ENCODE data around the gene MED23. TPM values are rescaled to one million over a fixed set of nuclear protein-coding genes. Genes with fewer than 3 reads are reported as not detected.
"Not testable (repeated sequence)": the region's sequence is repeated elsewhere in the genome, so short reads cannot be mapped to it uniquely, and the experiment has no call there.

Gene MED23
- total RNA-seq, 4 donors from 2014 or later = 19.4 to 54.9 (median 35.2) TPM

DNA sequence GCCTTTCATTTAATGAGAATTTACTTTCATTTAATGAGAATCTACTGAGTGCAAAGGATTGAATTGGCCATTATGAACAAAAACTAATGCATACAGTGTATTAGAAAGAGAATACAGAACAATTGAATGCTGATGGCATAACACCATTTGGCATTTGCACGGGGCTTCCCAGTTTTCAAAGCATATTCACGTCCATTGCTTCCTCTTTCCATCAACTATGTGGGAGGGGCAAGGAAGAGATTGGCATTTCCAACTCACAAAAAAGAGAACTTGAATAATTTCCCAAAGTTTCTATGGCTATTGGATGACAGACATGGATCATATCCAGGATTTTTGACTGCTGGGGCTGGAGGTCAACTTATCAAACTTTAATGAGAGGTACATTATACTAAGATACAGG is 78.2 kb downstream of the MED23 start:
- Histone ChIP-seq H3K36me3 (no peaks in the 10 kb centered on the region), H3K27ac (no peak overlapping the region), H3K9me3 (no peaks in the 10 kb centered on the region), H3K4me3 (no peak overlapping the region), H3K4me1 (no peaks in the 10 kb centered on the region), H3K27me3 (no peaks in the 10 kb centered on the region)
- TF ChIP-seq POLR2AphosphoS5 (IDR thresholded peaks at IDR 0.05) = no peak
- WGBS = 45% methylated on average over 2 of the region's 2 CpGs
- DNase-seq (ENCODE audit: low spot score in 2 of 2) = no peak

DNA sequence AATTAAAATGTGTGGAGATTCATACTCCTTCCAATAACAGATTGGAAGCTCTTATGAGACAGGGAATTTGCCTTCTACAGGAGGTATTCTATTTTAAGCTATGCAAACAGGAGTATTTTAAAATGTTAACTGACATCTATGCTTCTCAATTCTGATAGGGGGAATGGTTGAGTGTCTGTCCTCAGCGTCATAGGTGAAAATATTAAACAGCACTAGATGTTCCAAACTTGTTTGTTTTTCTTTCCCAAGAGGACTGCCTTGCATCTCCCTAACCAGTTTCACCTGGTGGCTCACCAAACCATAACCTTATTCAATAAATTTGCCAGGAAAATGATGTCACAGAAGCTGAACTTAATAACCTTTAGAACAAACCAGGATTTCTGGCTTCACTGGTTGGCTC is 79.6 kb downstream of the MED23 start:
- H3K4me3 ChIP-seq = no peak overlapping the region
- 88% methylated on average over 1 of the region's 1 CpG for WGBS
- H3K9me3 ChIP-seq = no peaks in the 10 kb centered on the region
- no peaks in the 10 kb centered on the region for H3K4me1 ChIP-seq
- DNase-seq (ENCODE audit: low spot score in 2 of 2) = no peak
- no peaks in the 10 kb centered on the region for H3K27me3 ChIP-seq
- TF ChIP-seq POLR2A (IDR thresholded peaks at IDR 0.05) = no peak
- no peak overlapping the region for H3K27ac ChIP-seq
- H3K36me3 ChIP-seq = no peaks in the 10 kb centered on the region

DNA sequence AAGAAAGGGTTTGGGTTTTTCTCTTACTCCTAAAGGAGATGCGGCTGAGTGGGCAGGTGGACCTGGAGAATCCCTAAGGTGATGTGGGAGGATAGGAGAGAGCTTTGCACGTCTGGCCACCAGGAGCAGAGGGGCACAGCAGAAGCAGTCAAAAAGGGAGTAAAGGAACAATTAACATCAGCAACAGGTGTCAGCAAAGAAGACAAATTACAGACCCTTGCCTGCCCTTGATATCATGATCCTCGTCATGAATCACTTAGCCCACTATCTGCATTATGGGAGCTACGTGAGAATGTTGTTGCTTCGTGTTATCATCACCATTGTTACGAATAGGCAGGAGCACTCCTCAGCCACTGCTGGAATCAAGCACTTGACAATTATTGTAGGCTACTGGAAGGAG is 80.6 kb downstream of the MED23 start:
- Histone ChIP-seq H3K36me3 (no peaks in the 10 kb centered on the region), H3K4me3 (no peak overlapping the region), H3K27ac (no peak overlapping the region), H3K27me3 (no peaks in the 10 kb centered on the region), H3K4me1 (no peaks in the 10 kb centered on the region), H3K9me3 (no peaks in the 10 kb centered on the region)
- DNase-seq (ENCODE audit: low spot score in 2 of 2) = no peak
- TF ChIP-seq CTCF (IDR thresholded peaks at IDR 0.05) = no peak
- TF ChIP-seq POLR2AphosphoS5 (IDR thresholded peaks at IDR 0.05) = no peak
- no peak for TF ChIP-seq POLR2A (IDR thresholded peaks at IDR 0.05)
- no peak for TF ChIP-seq EP300 (IDR thresholded peaks at IDR 0.05)
- WGBS = 78% methylated on average over 6 of the region's 6 CpGs

DNA sequence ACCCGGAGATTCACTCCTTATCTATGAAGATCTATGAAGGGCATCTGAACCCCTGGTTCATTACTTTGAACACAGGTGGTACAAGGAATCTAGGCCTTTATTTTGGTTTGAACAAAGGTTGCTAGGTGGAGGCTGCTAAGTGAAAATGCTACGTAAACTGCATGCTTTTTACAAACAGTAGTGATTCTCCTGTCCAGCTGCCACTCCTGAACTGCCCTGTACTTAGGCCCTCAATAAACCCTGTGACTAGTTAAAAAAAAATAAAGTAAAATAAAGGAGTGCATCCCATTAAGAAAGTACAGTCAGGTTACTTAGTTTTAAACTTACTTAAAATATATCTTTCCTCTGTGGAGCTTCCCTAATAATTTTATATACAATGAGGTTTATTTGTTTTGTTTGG is 82.7 kb downstream of the MED23 start:
- DNase-seq (ENCODE audit: low spot score in 2 of 2) = no peak
- Histone ChIP-seq H3K4me1 (no peaks in the 10 kb centered on the region), H3K4me3 (no peak overlapping the region), H3K27me3 (no peaks in the 10 kb centered on the region), H3K27ac (no peak overlapping the region), H3K9me3 (no peaks in the 10 kb centered on the region), H3K36me3 (no peaks in the 10 kb centered on the region)
- no peak for TF ChIP-seq POLR2A (IDR thresholded peaks at IDR 0.05)
- no peak for TF ChIP-seq EP300 (IDR thresholded peaks at IDR 0.05)
- TF ChIP-seq POLR2AphosphoS5 (IDR thresholded peaks at IDR 0.05) = no peak
- TF ChIP-seq CTCF (IDR thresholded peaks at IDR 0.05) = no peak
- WGBS = 57% methylated on average over 2 of the region's 2 CpGs

- H3K27ac ChIP-seq; H3K27me3 ChIP-seq; H3K36me3 ChIP-seq; H3K4me3 ChIP-seq; H3K9me3 ChIP-seq; DNase-seq (ENCODE audit: low spot score in 2 of 2); H3K4me1 ChIP-seq: not testable (repeated sequence)
- WGBS = no CpG with 5 or more reads among the region's 4 CpGs
These were observed 89.4 kb downstream of the MED23 start for GRCh38 chr6:131538615-131539014.

DNA sequence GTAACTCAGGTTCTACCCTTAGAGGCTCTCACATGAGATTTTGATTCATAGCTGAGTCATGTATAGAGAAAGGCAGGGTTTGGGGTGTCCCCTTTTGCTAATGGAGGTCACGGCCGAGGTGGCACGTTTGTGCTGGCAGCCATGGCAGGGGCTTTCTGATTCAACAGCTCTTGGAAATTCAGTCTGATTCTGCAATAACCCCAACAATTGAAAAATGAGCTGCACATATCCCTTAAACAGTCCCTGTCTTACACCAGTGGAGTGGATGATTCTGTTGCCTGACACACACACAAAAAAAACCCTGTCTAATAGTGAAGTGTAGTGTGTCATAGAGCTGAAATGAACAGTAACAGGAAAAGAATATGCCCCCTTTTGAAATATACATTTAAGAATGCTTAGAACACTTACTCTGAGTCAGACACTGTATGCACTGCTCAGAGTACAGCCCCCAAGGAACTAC is 95.4 kb downstream of the MED23 start:
- Histone ChIP-seq H3K27me3 (no peaks in the 10 kb centered on the region), H3K9me3 (no peaks in the 10 kb centered on the region), H3K27ac (no peak overlapping the region), H3K4me1 (no peaks in the 10 kb centered on the region), H3K36me3 (no peaks in the 10 kb centered on the region), H3K4me3 (no peak overlapping the region)
- TF ChIP-seq POLR2A (IDR thresholded peaks at IDR 0.05) (no peak), POLR2AphosphoS5 (IDR thresholded peaks at IDR 0.05) (no peak)
- WGBS = 62% methylated on average over 3 of the region's 3 CpGs
- DNase-seq (ENCODE audit: low spot score in 2 of 2) = no peak

DNA sequence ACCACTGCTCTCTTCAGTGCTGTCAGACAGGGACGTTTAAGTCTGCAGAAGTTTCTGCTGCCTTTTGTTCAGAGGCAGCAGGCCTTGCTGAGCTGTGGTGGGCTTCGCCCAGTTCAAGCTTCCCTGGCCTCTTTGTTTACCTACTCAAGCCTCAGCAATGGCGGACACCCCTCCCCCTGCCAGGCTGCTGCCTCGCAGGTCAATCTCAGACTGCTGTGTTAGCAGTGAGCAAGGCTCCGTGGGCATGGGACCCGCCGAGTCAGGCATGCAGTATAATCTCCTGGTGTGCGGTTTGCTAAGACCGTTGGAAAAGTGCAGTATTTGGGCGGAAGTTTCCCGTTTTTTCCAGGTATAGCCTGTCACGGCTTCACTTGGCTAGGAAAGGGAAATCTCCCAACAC is 96.4 kb downstream of the MED23 start:
- not testable (repeated sequence) for H3K27ac ChIP-seq; H3K4me1 ChIP-seq; H3K27me3 ChIP-seq; DNase-seq (ENCODE audit: low spot score in 2 of 2); H3K36me3 ChIP-seq; H3K9me3 ChIP-seq; H3K4me3 ChIP-seq
- WGBS = 93% methylated on average over 11 of the region's 12 CpGs

GRCh38 chr6:131530936-131531335 is 97.1 kb downstream of the MED23 start:
- not testable (repeated sequence) for H3K4me3 ChIP-seq; H3K27me3 ChIP-seq; H3K9me3 ChIP-seq; H3K4me1 ChIP-seq; H3K36me3 ChIP-seq; H3K27ac ChIP-seq; DNase-seq (ENCODE audit: low spot score in 2 of 2)
- WGBS = 91% methylated on average over 5 of the region's 5 CpGs

Measured in suprapubic skin (tissue), 4 donors.